Liver (tissue), 9 donors: Measurements from ENCODE around the gene SLC2A9. TPM values are rescaled to one million over a fixed set of nuclear protein-coding genes. Genes with fewer than 3 reads are reported as not detected.
A peak's percentile ranks its signal among the peaks of the same experiment; 100 is the strongest.

Experiments used
- DNase-seq: peaks from one replicate; pipeline ENCODE4 v3.0.0-alpha.2; 2017; ENCODE audit warnings: low spot score
- H3K27ac ChIP-seq, 2 donors: one replicate each; pipeline ENCODE4 v1.7.0; 2013; ENCODE audit warnings: inconsistent platforms in 2 of 2, low read length in 2 of 2, control low read depth in 1 of 2, low read depth in 1 of 2, mild to moderate bottlenecking in 1 of 2
- H3K27me3 ChIP-seq, 4 donors: one replicate each; pipeline versions ENCODE4 v1.6.1 to v1.7.0; 2013; ENCODE audit warnings: low read length in 3 of 4, inconsistent platforms in 1 of 4, mild to moderate bottlenecking in 1 of 4, moderate library complexity in 1 of 4; ENCODE audit not compliant: control insufficient read depth in 4 of 4, insufficient read depth in 4 of 4
- H3K36me3 ChIP-seq, 4 donors: one replicate each; pipeline versions ENCODE4 v1.6.1 to v1.7.0; 2013; ENCODE audit warnings: low read length in 3 of 4, mild to moderate bottlenecking in 3 of 4, low read depth in 1 of 4, moderate library complexity in 1 of 4; ENCODE audit not compliant: control insufficient read depth in 4 of 4, insufficient read depth in 3 of 4
- H3K4me1 ChIP-seq, 4 donors: one replicate each; pipeline versions ENCODE4 v1.6.1 to v1.7.0; 2013; ENCODE audit warnings: low read length in 3 of 4, mild to moderate bottlenecking in 3 of 4, moderate library complexity in 1 of 4; ENCODE audit not compliant: control insufficient read depth in 4 of 4, insufficient read depth in 4 of 4
- H3K4me3 ChIP-seq, 3 donors: one replicate each; pipeline versions ENCODE4 v1.6.1 to v1.7.0; 2013; ENCODE audit warnings: low read length in 3 of 3, control low read depth in 1 of 3, low read depth in 1 of 3, mild to moderate bottlenecking in 1 of 3
- H3K9ac ChIP-seq, 2 donors: one replicate each; pipeline ENCODE4 v1.7.0; 2013; ENCODE audit warnings: low read length in 2 of 2, mild to moderate bottlenecking in 2 of 2, moderate library complexity in 2 of 2, control low read depth in 1 of 2, low read depth in 1 of 2
- H3K9me3 ChIP-seq, 4 donors: one replicate each; pipeline versions ENCODE4 v1.6.1 to v1.7.0; 2013; ENCODE audit warnings: low read length in 3 of 4; ENCODE audit not compliant: control insufficient read depth in 4 of 4
- FOXA1 ChIP-seq: IDR thresholded peaks from 2 replicates; pipeline ENCODE4 v1.6.1; 2016; ENCODE audit warnings: antibody characterized with exemption
- FOXA2 ChIP-seq: IDR thresholded peaks from 2 replicates; pipeline ENCODE4 v1.6.1; 2016; ENCODE audit warnings: antibody characterized with exemption
- GABPA ChIP-seq, 2 donors: IDR thresholded peaks in 1 of 2; conservative IDR thresholded peaks in 1 of 2; 2 replicates each; pipeline ENCODE4 v1.6.1; 2016; ENCODE audit warnings: antibody characterized with exemption in 2 of 2, mild to moderate bottlenecking in 1 of 2, moderate library complexity in 1 of 2
- HNF4A ChIP-seq, 2 donors: conservative IDR thresholded peaks; 2 replicates each; pipeline ENCODE4 v1.6.1; 2016; ENCODE audit warnings: antibody characterized with exemption in 2 of 2, mild to moderate bottlenecking in 2 of 2
- HNF4G ChIP-seq: IDR thresholded peaks from 2 replicates; pipeline ENCODE4 v1.6.1; 2016; ENCODE audit warnings: antibody characterized with exemption
- JUND ChIP-seq, 2 donors: IDR thresholded peaks; 2 replicates each; pipeline ENCODE4 v1.6.1; 2016; ENCODE audit warnings: antibody characterized with exemption in 2 of 2
- MAX ChIP-seq: IDR thresholded peaks from 2 replicates; pipeline ENCODE4 v1.6.1; 2016; ENCODE audit warnings: antibody characterized with exemption
- NR2F2 ChIP-seq: IDR thresholded peaks from 2 replicates; pipeline ENCODE4 v1.6.1; 2016; ENCODE audit warnings: antibody characterized with exemption
- RAD21 ChIP-seq, 2 donors: IDR thresholded peaks; 2 replicates each; pipeline ENCODE4 v1.6.1; 2016; ENCODE audit warnings: antibody characterized with exemption in 2 of 2, mild to moderate bottlenecking in 2 of 2
- RXRA ChIP-seq, 2 donors: IDR thresholded peaks; 2 replicates each; pipeline ENCODE4 v1.6.1; 2017 to 2018; ENCODE audit warnings: antibody characterized with exemption in 2 of 2, mild to moderate bottlenecking in 1 of 2
- TAF1 ChIP-seq: conservative IDR thresholded peaks from 2 replicates; pipeline ENCODE4 v1.6.1; 2016; ENCODE audit warnings: antibody characterized with exemption, mild to moderate bottlenecking
- YY1 ChIP-seq: IDR thresholded peaks from 2 replicates; pipeline ENCODE4 v1.6.1; 2016; ENCODE audit warnings: antibody characterized with exemption, mild to moderate bottlenecking
- WGBS: extraction: QIAGEN DNeasy Blood & Tissue Kit; methylation state at CpG from one replicate; pipeline ENCODE4 v1.1.7; 2013; 5-methylcytosine and 5-hydroxymethylcytosine counted together
- polyA plus RNA-seq, 2 donors: library from polyadenylated mRNA; stranded (reverse) in 1 of 2; unstranded in 1 of 2; fragments of 200-250 nt in 1 of 2; fragments of >200 nt in 1 of 2; fragmentation: Nextera tagmentation in 1 of 2; extraction: Ambion mirVana in 1 of 2; gene quantifications; one replicate each; pipeline versions ENCODE4 v1.2.1 to v1.2.3, GENCODE V29; 2013 to 2015
- total RNA-seq, 2 donors: library from RNA; depleted of rRNA; stranded (reverse); fragments of >200 nt; gene quantifications; one replicate each; pipeline ENCODE4 v1.2.3, GENCODE V29; 2014
- TF ChIP-seq, protein P1 (sequence below): IDR thresholded peaks from 2 replicates; pipeline ENCODE4 v1.6.1; 2016; ENCODE audit warnings: antibody characterized with exemption
- TF ChIP-seq, protein P2 (sequence below): IDR thresholded peaks from 2 replicates; pipeline ENCODE4 v1.6.1; 2016; ENCODE audit warnings: antibody characterized with exemption, mild to moderate bottlenecking
- TF ChIP-seq, protein P3 (sequence below): IDR thresholded peaks from 2 replicates; pipeline ENCODE4 v1.6.1; 2016; ENCODE audit warnings: antibody characterized with exemption
- TF ChIP-seq, protein P4 (sequence below): fragments of 150-350 bp; IDR thresholded peaks from 2 replicates; pipeline ENCODE4 v1.5.1; 2017; ENCODE audit warnings: improper control_type of control experiment, low read depth, low read length; ENCODE audit not compliant: missing input control
- donor health status: healthy.
- donor health status: healthy.
- donor health status: healthy.
- donor health status: healthy.
- donor health status: healthy.

Gene SLC2A9
- total and polyA plus RNA-seq, 4 donors, result 6.2 to 49.0 (median 21.6) TPM

- TF ChIP-seq RXRA (IDR thresholded peaks at IDR 0.05) (no peak), JUND (IDR thresholded peaks at IDR 0.05) (no peak), TAF1 (no peak), YY1 (no peak), NR2F2 (no peak)
- TF ChIP-seq, protein P1, sequence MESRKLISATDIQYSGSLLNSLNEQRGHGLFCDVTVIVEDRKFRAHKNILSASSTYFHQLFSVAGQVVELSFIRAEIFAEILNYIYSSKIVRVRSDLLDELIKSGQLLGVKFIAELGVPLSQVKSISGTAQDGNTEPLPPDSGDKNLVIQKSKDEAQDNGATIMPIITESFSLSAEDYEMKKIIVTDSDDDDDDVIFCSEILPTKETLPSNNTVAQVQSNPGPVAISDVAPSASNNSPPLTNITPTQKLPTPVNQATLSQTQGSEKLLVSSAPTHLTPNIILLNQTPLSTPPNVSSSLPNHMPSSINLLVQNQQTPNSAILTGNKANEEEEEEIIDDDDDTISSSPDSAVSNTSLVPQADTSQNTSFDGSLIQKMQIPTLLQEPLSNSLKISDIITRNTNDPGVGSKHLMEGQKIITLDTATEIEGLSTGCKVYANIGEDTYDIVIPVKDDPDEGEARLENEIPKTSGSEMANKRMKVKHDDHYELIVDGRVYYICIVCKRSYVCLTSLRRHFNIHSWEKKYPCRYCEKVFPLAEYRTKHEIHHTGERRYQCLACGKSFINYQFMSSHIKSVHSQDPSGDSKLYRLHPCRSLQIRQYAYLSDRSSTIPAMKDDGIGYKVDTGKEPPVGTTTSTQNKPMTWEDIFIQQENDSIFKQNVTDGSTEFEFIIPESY, result no peak
- no peaks in the 10 kb centered on the region for H3K4me1 ChIP-seq
- peaks cover 0 to 18% (median 10%) of the 10 kb centered on the region in 4 donors for H3K36me3 ChIP-seq
- H3K9ac ChIP-seq, result no peak overlapping the region
- no peaks in the 10 kb centered on the region for H3K9me3 ChIP-seq
- 92% methylated on average over 2 of the region's 2 CpGs for WGBS
- no peak overlapping the region for H3K27ac ChIP-seq
- H3K4me3 ChIP-seq, result no peak overlapping the region
- DNase-seq, result peak; percentile 16
- no peaks in the 10 kb centered on the region for H3K27me3 ChIP-seq
These were observed 32.4 kb downstream of the SLC2A9 start for GRCh38 chr4:9988933-9989332.

- no peak overlapping the region for H3K27ac ChIP-seq
- 75% methylated on average over 1 of the region's 1 CpG for WGBS
These were observed 32.9 kb downstream of the SLC2A9 start for GRCh38 chr4:9988363-9988749.

GRCh38 chr4:9987749-9988362, 33.4 kb downstream of the SLC2A9 start:
- Histone ChIP-seq H3K4me3 (no peak overlapping the region), H3K27me3 (no peaks in the 10 kb centered on the region), H3K36me3 (peaks cover 0 to 15% (median 10%) of the 10 kb centered on the region in 4 donors), H3K4me1 (no peaks in the 10 kb centered on the region), H3K27ac (no peak overlapping the region), H3K9ac (no peak overlapping the region), H3K9me3 (no peaks in the 10 kb centered on the region)
- peak; percentile 23 for DNase-seq
- WGBS, result 91% methylated on average over 5 of the region's 5 CpGs
- TF ChIP-seq FOXA1 (no peak), GABPA (IDR thresholded peaks at IDR 0.05 in 1 of 2, conservative IDR thresholded peaks at IDR 0.05 in 1 of 2) (no peak), HNF4G (no peak), RAD21 (IDR thresholded peaks at IDR 0.05) (no peak), HNF4A (conservative IDR thresholded peaks at IDR 0.05) (no peak), TAF1 (no peak), MAX (no peak), NR2F2 (no peak)
- TF ChIP-seq, protein P2, sequence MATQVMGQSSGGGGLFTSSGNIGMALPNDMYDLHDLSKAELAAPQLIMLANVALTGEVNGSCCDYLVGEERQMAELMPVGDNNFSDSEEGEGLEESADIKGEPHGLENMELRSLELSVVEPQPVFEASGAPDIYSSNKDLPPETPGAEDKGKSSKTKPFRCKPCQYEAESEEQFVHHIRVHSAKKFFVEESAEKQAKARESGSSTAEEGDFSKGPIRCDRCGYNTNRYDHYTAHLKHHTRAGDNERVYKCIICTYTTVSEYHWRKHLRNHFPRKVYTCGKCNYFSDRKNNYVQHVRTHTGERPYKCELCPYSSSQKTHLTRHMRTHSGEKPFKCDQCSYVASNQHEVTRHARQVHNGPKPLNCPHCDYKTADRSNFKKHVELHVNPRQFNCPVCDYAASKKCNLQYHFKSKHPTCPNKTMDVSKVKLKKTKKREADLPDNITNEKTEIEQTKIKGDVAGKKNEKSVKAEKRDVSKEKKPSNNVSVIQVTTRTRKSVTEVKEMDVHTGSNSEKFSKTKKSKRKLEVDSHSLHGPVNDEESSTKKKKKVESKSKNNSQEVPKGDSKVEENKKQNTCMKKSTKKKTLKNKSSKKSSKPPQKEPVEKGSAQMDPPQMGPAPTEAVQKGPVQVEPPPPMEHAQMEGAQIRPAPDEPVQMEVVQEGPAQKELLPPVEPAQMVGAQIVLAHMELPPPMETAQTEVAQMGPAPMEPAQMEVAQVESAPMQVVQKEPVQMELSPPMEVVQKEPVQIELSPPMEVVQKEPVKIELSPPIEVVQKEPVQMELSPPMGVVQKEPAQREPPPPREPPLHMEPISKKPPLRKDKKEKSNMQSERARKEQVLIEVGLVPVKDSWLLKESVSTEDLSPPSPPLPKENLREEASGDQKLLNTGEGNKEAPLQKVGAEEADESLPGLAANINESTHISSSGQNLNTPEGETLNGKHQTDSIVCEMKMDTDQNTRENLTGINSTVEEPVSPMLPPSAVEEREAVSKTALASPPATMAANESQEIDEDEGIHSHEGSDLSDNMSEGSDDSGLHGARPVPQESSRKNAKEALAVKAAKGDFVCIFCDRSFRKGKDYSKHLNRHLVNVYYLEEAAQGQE, result no peak
- TF ChIP-seq, protein P3, sequence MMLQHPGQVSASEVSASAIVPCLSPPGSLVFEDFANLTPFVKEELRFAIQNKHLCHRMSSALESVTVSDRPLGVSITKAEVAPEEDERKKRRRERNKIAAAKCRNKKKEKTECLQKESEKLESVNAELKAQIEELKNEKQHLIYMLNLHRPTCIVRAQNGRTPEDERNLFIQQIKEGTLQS, result no peak

More at GRCh38 chr4:9988363-9988749, 32.9 kb downstream of the SLC2A9 start:
- peaks cover 0 to 18% (median 10%) of the 10 kb centered on the region in 4 donors for H3K36me3 ChIP-seq
- H3K9ac ChIP-seq, result no peak overlapping the region
- no peaks in the 10 kb centered on the region for H3K9me3 ChIP-seq
- H3K4me3 ChIP-seq, result no peak overlapping the region
- no peaks in the 10 kb centered on the region for H3K27me3 ChIP-seq
- no peaks in the 10 kb centered on the region for H3K4me1 ChIP-seq
- DNase-seq, result peak; percentile 1
- no peak for TF ChIP-seq YY1
- no peak for TF ChIP-seq HNF4A (conservative IDR thresholded peaks at IDR 0.05)
- TF ChIP-seq JUND (IDR thresholded peaks at IDR 0.05), result no peak
- TF ChIP-seq RAD21 (IDR thresholded peaks at IDR 0.05), result no peak
- no peak for TF ChIP-seq HNF4G
- no peak for TF ChIP-seq MAX
- TF ChIP-seq NR2F2, result no peak
- TF ChIP-seq, protein P4, sequence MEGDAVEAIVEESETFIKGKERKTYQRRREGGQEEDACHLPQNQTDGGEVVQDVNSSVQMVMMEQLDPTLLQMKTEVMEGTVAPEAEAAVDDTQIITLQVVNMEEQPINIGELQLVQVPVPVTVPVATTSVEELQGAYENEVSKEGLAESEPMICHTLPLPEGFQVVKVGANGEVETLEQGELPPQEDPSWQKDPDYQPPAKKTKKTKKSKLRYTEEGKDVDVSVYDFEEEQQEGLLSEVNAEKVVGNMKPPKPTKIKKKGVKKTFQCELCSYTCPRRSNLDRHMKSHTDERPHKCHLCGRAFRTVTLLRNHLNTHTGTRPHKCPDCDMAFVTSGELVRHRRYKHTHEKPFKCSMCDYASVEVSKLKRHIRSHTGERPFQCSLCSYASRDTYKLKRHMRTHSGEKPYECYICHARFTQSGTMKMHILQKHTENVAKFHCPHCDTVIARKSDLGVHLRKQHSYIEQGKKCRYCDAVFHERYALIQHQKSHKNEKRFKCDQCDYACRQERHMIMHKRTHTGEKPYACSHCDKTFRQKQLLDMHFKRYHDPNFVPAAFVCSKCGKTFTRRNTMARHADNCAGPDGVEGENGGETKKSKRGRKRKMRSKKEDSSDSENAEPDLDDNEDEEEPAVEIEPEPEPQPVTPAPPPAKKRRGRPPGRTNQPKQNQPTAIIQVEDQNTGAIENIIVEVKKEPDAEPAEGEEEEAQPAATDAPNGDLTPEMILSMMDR, result no peak
- TF ChIP-seq TAF1, result no peak
- TF ChIP-seq FOXA2, result no peak
